Measurements from ENCODE around the gene OR1I1. TPM values are rescaled to one million over a fixed set of nuclear protein-coding genes. Genes with fewer than 3 reads are reported as not detected.

OR1I1 gene
- total RNA-seq, 1 donor from 2014 or later: not detected

DNA sequence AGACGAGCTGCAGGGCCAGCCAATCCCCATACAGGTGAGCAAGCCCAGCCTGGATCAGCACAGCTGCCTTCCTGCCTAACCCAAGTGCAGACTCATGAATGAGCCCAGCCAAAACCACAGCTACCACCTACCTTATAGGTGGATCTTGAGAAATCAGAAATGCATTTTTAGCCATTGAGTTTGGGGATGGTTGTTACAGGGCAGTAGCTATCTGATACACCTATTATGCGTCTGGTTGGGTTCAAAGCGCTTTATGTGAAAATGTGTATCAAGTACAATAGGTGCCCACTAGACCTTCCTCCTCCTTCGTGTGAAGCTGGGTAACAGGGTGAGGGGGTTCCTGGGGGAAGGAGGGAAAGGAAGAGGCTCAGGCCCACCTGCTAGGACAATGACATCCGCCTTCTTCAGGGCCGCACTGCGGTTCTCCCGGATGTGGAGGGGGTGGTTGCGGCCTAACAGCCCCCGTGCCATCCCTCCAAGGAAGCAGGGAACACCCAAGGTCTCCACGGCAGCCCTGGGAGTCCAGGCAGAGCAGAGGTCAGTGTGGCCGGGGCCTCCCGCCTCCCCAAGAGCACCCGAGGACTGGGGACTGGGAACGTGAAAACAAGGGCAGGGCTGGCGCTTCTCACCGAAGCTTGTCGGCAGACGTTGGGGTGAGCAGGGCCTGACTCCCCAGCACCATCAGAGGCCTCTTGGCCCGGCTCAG, 36.9 kb downstream of the OR1I1 start:
- DNase-seq: no peak

DNA sequence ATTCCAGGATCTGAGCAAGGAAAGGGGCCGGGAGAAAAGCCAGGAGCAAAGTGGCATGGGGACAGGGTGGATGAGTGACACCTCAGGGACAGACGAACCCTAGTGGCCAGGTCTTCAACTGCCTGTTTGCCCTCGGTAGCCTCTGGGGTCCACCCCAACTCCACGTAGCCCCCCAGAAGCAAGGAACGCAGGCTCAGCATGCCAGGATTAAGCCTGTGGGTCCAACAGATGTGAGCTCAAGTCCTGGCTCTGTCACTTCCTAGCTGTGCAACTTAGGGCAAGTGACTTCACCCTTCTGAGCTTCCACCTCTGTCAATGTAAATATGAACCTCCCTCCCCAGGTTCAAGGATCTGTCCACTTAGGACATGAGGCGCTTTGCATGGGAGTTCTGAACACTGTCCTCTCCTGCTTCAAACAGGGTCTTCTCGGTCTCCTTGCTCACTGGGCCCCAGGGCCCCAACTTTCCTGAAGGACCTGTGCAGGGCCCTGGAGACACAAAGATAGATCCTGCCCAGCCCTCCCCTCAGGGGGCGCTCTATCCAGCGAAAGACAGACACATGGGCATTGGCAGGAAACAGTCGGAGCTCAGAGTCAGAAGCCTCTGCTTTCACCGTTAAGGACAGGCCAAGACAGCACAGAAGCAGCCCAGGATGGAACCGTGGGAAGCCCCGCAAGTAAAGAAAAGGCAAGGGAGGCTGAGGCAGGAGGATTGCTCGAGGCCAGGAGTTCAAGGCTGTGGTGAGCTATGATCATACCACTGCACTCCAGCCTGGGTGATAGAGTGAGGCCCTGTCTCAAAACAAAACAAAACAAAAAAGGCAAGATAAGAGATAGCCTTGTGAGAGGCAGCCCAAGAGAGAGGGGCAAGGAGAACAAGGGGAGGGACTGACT, 38.4 kb downstream of the OR1I1 start:
- no peak for DNase-seq

DNA sequence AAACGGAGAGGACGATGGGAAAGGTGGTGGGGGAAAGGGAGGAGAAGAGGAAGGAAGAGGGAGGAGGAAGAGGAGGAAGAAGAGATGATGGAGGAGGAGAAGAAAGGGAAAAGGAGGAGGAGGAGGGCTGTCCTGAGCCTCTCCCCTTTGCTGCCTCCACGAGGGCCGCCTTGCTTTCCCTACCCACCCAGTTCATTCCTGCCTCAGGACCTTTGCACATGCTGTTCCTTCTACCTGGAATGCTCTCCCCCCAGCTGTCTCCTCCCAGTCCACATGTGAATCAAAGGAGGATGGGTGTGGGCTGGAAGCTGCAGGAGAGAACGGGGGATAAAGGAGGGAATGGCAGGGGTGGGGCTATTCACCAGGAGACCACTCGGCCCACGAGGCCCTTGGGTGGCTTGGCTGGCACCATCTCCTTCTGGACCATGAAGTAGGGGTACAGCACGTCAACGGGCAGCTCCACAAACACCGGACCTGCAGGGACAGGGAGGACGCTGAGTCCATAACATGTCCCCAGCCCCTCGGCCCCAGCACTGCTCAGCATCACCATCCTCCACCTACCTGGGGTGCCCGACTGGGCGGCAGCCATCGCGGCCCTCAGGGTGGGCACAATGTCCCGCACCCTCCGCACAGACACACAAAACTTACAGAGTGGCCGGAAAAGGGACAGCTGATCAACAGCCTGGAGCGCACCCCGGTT, 40.5 kb downstream of the OR1I1 start:
- DNase-seq: no peak

DNA sequence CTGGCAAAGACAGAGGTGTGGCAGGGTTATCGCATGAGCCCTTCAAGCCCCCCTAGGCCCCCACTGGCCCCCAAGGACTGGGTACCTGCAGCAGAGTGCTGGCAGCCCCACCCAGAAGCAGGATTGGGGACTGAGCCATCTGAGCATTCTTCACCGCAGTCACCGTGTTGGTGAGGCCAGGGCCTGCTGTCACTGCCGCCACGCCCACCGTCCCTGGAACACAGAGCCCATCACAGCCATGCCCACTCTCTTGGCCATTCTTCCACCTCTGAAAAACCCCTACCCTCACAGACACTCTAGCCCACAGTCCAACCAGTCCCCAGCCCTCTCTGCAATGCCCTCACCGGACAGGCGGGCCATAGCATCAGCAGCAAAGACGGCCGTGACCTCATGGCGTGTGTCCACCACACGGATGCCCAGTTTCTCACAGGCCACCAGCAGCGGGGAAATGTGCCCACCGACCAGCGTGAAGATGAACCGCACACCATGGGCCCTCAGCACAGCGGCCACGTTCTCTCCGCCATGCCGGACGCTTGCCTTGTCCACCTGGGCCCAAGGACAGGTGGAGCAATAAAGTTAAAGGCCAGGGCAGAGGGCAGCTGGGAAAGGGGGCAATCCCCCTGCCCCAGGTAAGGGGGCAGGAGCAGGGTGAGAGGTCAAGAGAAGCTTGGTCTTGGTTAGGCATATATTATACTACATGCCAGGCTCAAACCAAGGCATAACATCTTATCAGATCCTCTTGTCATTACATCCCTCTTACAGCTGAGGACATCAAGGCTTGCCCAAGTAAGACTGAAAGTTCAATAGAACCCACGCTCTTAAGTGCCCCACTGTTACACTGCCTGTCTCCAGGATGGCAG, 41.2 kb downstream of the OR1I1 start:
- DNase-seq: no peak

DNA sequence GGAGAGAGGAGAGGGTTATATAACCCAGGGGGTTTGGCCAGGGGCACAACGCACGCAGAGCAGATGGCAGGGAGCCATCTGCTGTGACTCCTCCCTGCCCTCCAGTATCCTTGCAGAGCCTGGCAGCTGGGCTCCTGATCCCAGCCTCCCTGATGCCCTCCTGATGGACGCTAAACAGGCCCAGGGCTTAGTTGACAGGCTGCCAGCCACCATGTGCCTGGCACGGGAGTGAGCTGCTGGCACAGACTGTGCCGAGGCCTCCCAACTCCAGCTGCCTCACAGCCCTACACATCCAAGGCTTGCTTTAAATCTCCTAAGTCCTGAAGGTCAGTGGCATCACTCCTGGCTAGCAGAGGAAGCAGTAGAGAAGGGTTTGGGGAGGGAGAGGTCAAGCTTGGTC, 41.9 kb downstream of the OR1I1 start:
- DNase-seq: no peak

DNA sequence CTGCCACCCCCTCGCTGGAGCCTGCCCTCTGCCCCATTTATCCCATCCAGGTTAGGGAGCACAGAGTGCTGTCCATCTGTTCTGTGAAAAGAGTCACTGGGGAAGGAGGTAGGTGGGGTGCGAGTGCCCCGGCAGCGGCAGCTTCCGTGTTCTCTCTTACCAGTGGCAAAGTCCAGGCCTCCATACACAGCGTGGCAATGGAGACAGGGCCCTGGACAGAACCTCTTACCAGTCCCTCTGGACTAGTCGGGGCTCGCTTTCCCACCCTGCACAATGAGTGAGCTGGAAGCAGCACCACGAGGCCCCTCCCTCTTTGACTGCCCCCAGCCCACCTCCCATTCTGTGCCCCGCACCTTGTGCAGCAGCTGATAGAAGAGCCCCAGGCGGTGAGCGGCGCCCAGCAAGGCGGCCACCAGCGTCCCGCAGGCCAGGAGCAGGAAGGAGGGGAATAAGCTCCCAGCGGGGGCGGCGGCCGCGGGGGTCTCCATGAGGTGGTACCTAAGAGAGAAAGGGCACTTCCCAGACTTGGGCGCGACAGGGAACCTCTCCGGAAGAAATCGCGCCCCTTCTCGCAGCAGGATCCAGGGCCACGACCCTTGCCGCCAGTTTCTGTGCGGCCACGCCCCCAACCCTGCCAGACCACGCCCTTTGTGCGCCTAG, 42.7 kb downstream of the OR1I1 start:
- no peak for DNase-seq

DNA sequence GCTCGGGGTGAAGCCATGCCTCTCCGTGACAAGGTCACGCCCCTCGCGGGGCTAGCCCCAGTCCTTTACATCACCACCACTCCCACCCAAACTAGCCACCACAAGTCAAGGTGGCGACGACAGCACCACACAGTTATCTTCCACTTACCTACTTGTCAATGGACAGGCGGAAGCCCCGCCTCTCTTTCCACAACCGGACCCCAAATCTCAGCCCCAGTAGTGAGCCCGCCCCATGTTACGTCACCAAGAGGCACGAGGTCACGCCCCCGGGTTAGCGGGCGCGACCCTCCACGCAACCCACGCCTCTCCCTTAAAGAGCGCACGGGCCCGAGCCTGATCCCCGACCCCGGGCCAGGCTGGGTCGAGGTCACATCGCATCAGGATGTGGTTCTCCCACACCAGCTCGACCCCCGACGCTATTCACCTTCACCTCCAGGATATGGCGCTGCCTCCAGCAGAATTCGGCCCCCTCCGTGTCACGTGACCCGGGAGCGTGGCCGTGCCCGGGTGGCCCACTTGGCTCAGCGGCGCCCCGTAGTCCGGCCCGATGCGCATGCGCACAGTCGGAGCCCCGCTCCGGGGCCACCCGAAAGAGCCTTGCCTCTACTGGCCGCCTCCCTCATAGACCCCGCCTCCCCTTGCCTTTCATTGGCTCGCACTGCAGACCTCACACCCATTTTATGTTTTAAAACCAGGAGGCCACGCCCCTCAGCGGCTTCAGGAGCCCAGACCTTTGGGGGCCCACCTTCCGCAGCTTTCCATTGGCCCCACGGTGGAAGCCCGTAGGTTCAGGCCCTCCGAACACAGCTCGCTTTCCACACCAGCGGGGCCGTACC, 43.4 kb downstream of the OR1I1 start:
- peak; percentile 97 for DNase-seq

DNA sequence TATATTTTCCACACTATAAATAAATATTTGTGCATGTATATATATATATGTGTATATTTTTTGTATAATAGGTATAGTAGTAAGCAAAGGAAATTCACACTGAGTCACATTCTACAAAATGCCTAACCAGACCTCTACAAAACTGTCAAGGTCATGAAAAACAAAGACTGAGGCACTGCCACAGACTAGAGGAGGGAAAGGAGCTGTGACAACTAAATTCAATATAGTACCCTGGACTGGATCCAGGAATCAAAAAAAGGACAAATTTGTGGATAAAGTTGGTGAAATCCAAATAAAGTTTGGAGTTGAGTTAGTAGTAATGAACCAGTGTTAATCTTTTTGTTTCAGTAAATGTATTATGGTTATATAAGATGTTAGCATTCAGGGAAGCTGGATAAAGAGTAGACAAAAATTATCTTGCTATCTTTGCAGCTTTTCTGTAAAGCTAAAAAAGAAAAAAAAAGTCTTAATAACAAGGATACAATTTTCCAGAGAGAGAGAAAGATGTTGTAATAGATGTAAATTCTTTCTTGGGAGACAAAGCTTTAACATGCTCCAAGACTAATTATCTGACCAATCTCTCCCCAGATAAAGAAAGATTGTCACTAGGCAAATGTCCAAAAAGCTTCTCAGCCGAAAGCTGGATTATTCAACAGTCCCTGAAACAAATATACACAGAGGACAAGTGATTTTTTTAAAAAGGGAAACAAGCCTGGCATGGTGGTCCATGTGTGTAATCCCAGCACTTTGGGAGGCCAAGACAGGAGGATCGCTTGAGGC, 44.3 kb downstream of the OR1I1 start:
- no peak for DNase-seq

DNA sequence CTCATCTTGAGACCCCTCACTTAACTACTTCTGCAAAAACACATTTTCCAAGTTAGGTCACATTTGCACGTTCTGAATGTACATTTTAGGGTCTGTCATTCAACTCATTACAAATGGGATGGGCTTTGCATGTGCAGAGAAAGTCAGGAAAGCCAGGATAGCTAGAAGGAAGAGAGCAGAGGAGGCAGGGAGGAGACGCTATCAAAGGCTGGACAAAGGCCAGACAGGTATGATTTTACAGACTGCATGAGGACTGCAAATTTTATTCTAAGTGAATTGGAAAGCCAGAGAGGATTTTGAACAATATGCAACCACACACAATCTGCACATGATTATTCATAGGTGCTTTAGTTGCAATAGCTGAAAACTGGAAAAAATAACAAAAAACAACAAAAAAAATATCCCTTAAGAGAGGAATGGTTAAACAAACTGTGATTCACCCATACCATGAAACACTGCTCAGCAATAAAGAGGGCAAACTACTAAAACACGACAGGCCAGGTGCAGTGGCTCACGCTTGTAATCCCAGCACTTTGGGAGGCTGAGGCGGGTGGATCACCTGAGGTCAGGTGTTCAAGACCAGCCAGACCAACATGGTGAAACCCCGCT, 46.3 kb downstream of the OR1I1 start:
- DNase-seq: no peak

DNA sequence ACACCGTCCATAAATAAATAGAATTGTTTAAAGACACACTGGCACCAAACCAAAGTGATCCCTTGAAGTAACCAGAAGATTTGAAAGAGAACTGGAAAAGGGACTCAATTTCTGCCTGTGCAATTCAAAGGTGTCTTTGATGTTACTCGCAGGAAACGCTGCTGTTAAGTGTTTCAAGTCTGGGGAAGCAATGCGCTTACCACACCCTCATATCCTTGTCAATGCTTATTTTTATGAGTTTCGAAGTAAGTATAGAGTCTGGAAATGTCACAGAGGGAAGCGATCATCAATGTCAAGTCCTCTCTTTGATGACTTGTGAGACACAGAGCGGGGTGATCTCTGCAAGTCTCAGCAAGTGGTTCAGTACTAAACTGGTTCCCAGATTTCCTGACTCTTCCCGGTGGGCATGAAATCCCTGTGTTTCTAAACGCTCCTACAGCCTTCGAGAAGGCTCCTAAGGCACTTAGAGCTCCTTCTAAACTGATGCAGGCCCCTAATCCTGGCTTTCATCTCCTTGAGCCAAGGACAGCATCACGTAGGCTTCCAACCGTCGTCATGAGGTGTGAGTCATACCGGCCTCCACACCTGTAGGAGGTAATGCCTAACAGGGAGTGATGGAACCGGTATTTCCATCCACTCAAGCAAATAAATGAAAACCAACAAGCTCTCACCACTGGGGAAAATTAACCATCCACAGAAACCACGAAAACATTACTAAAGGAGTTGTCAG, 48.0 kb downstream of the OR1I1 start:
- peak; percentile 33 for DNase-seq

DNA sequence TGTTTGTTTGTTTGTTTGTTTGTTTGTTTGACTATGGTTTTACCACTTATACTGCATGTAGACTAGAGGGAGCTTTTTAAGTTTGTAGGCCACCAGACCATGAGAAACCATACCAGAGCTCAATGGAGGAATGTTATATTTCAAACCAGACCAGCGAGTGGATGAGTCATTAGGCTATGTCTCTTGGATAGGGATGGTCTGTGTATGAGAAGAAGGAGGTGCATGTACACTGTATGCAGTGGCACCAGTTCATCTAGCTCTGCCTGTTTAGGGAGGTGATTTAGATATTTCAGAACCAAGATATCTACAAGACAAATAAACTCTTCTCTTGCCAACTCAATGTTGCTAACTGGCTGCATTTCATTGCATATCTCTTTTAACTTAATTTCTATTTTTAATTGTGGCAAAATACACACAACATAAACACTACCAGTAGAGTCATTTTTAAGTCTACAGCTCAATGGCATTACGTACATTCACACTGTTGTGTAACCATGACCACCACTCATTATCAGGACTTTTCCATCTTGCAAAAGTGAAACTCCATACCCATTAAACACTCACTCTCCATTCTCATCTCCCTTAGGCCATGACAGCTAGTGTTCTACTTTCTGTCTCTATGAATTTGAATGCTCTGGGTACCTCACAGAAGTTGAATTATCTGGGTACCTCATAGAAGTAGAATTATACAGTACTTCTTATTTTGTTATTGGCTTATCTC, 54.4 kb downstream of the OR1I1 start:
- no peak for DNase-seq

DNA sequence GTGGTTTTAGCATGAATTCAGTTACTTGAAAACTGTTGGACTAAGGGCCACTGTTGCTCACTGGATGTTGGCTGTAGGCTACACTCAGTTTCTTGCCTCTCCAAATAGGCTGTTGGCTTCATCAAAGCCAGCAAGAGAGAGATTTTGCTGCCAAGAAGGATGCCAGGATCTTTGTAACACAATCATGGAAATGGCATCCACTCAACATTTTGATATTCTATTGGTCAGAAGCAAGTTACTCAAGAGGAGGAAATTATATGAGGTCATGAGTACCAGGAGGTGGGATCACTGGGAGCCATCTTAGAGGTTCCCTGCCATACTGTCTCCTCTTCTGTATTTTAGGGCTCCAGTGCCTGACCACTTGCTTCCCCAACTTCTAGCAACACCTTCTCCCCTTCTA, 55.8 kb downstream of the OR1I1 start:
- no peak for DNase-seq

DNA sequence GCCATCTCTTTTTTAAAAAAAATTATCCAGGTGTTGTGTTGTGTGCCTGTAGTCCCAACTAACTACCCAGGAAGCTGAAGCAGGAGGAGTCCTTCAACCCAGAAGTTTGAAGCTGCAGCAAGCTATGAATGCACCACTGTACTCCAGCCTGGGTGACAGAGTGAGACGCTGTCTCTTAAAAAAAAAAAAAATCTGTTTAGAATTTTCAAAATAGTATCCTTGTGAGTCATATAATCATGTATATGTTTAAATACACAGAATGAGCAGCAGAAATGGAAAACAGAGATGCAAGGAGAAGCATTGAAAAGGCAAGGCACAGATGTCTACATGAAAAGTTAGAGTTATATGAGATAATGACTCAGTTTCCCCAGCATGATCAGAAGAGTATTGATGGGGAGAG, 56.4 kb downstream of the OR1I1 start:
- no peak for DNase-seq

DNA sequence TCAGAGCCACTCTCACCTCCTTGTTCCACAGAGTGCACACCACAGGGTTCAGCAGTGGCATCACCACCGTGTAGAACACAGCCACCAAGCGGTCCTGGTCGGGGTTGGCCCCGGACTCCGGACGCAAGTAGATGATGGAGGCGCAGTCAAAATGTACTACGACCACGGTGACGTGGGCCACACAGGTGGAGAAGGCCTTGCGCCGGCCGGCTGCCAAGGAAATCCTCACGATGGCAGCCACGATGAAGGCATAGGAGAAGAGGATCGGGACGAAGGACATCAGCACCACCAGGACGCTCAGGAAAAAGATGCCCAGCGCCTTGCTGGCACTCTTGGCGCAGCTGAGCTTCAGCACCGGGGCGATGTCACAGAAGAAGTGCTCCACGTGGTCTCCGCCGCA, 59.1 kb downstream of the OR1I1 start:
- DNase-seq: no peak

DNA sequence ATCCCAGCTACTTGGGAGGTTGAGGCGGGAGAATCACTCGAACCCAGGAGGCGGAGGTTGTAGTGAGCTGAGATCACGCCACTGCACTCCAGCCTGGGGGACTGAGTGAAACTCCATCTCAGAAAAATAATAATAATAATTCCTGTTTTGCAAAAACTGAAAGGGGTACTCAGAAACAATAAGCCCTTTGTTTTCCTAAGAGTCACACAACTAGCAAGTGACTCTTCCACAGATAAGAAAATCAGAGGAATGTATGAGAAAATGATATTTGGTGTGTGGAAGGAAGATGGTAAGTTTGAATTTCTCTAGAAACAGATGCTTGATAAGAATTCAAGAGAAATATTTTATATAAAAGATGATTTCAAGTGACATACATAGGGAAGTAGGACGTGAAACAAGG, 60.3 kb downstream of the OR1I1 start:
- no peak for DNase-seq
